ENCODE data around the gene OTOS.

OTOS gene

GRCh38 chr2:240166761-240167587 lies 26.5 kb upstream of the OTOS start:
- no peak for DNase-seq

GRCh38 chr2:240166191-240166590 lies 25.7 kb upstream of the OTOS start:
- no peak for DNase-seq

GRCh38 chr2:240165661-240166060 lies 25.2 kb upstream of the OTOS start:
- DNase-seq: no peak

GRCh38 chr2:240165034-240165433 lies 24.6 kb upstream of the OTOS start:
- no peak for DNase-seq

GRCh38 chr2:240164586-240164985 lies 24.1 kb upstream of the OTOS start:
- DNase-seq: no peak

- no peak for DNase-seq
Measured at GRCh38 chr2:240163844-240164574, 23.6 kb upstream of the OTOS start.

GRCh38 chr2:240162939-240163714 lies 22.7 kb upstream of the OTOS start:
- no peak for DNase-seq

- no peak for DNase-seq
Measured at GRCh38 chr2:240162531-240162930, 22.1 kb upstream of the OTOS start.

GRCh38 chr2:240162032-240162431 lies 21.6 kb upstream of the OTOS start:
- no peak for DNase-seq

GRCh38 chr2:240161087-240161750 lies 20.8 kb upstream of the OTOS start:
- DNase-seq: no peak

- no peak for DNase-seq
Measured at GRCh38 chr2:240160291-240161086, 20.0 kb upstream of the OTOS start.

- no peak for DNase-seq
Measured at GRCh38 chr2:240159251-240159839, 18.9 kb upstream of the OTOS start.

- DNase-seq: no peak
Measured at GRCh38 chr2:240157147-240157470, 16.7 kb upstream of the OTOS start.

GRCh38 chr2:240156435-240157146 lies 16.1 kb upstream of the OTOS start:
- DNase-seq: no peak

GRCh38 chr2:240155745-240156390 lies 15.4 kb upstream of the OTOS start:
- DNase-seq: no peak

- no peak for DNase-seq
Measured at GRCh38 chr2:240155048-240155744, 14.7 kb upstream of the OTOS start.

- DNase-seq: no peak
Measured at GRCh38 chr2:240154606-240155005, 14.1 kb upstream of the OTOS start.

GRCh38 chr2:240153418-240153817 lies 13.0 kb upstream of the OTOS start:
- DNase-seq: no peak

GRCh38 chr2:240151477-240152031 lies 11.1 kb upstream of the OTOS start:
- DNase-seq: no peak
